Adipose tissue (tissue), 3 donors: ENCODE measurements around the gene DHRSX. TPM values are rescaled to one million over a fixed set of nuclear protein-coding genes. Genes with fewer than 3 reads are reported as not detected.
"Not testable (repeated sequence)": the region's sequence is repeated elsewhere in the genome, so short reads cannot be mapped to it uniquely, and the experiment has no call there.

Experiments
- H3K27ac ChIP-seq: one replicate; pipeline ENCODE4 v1.5.1; 2013; ENCODE audit warnings: low read depth, low read length
- WGBS, 3 donors: extraction: QIAGEN DNeasy Blood & Tissue Kit; methylation state at CpG; one replicate each; pipeline ENCODE4 v1.1.7; 2013; 5-methylcytosine and 5-hydroxymethylcytosine counted together
- polyA plus RNA-seq, 3 donors: library from polyadenylated mRNA; stranded (reverse); fragments of 200-250 nt; gene quantifications; one replicate each; pipeline ENCODE4 v1.2.3, GENCODE V29; 2013
- donor health status: healthy with polysubstance abuse.
- donor health status: Bipolar disorder and iron deficiency.
- donor health status: healthy.

The DHRSX gene
- polyA plus RNA-seq, 3 donors = 9.0 to 22.4 (median 16.5) TPM

DNA sequence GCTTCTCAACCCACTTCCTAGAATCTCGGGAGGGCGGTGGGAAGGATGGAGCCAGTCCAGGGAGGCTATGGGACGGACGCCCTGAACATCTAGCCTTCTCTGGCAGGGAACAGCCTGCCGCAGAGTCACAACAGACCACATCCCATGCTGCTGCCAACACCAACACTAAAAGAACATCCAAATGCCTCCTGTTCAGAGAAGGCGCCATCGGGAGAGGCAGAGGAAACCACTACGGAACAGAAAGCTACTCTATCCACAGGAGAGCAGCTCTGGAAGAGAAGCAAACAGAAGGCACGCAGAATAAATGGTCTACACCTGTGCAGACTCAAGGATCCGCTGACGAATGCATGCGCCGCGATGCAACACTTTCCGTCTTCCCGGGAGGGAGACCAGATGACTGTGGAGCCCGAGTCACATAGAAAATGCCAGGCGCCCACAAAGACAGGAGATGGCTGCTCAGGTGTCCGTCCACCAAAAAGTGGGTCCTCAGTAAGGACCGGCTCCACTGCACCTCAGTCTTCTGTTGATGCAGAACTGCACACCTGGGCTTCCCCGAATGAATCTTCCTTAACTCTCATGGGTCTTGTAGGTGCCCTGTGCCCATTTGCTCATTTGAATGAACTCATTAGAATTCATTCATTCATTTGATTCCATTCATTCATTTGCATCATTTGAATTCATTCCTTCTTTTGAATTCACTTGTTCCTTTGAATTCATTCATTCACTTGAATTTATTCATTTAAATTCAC, 217.5 kb downstream of the DHRSX start:
- H3K27ac ChIP-seq = no peak overlapping the region
- 89 to 96% (median 91%) methylated on average over 21 of the region's 21 CpGs for WGBS, 3 donors

DNA sequence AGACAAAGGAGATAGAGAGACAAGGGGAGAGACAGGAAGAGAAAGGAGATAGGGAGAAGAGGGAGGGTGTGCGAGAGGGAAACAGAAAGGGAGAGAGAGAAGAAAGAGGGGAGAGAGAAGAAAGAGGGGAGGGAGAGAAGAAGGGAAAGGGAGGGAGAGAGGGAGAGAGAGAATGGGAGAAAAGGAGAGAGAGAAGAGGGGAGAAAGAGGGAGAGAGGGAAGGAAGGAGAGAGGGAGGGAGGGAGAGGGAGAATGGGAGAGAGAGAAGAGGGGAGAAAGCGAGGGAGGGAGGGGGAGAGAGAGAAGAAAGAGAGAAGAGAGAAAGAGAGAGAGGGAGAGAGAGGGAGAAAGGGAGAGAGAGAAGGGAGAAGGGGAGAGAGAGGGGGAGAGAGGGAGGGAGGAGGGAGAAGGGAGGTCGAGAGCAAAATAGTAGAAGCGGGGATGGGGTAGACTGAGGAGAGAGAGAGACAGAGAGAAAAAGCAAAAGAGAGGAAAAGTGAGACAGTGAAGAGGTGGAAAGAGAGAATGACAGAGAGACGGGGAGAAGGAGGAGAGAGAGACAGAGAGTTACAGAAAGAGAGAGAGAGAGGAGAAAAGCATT, 218.2 kb downstream of the DHRSX start:
- WGBS, 3 donors = 90 to 93% (median 91%) methylated on average over 4 to 5 of the region's 5 CpGs
- H3K27ac ChIP-seq = no peak overlapping the region

DNA sequence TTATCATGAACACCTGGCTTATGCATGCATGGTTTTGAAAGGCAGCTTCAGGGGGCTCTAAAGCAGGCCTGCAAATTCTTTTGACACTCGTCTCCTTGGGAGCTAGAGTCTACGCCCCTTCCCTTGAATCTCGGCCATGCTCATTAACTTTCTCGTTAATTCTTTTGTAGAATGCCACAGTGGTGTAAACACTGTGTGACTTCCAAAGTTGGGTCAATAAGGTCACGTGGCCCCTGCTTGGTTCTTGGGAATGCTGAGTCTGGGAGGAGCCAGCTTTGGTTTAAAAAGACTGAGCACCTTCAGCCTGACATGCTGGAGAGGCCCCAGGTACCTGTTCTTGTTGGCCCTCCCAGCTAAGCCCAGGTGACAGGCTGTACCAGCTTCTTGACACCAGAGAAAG, 228.4 kb downstream of the DHRSX start:
- 44 to 82% (median 78%) methylated on average over 5 of the region's 5 CpGs for WGBS, 3 donors

DNA sequence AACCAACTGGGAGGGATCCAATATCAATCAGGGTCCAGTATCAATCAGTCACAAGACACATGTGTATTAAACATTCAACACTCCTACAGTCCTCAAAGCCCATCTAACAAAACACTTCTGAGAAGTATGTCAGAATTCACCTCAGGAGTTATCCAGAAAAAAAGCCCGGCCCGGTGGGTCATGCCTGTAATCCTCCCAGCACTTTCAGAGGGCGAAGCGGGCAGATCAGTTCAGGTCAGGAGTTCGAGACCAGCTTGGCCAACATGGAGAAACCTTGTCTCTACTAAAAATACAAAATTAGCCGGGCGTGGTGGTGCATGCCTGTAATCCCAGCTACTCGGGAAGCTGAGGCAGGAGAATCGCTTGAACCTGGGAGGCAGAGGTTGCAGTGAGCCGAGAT, 229.2 kb downstream of the DHRSX start:
- 93 to 99% (median 94%) methylated on average over 8 to 10 of the region's 10 CpGs for WGBS, 3 donors
- not testable (repeated sequence) for H3K27ac ChIP-seq

More for the DNA sequence above, 228.4 kb downstream of the DHRSX start:
- no peak overlapping the region for H3K27ac ChIP-seq

DNA sequence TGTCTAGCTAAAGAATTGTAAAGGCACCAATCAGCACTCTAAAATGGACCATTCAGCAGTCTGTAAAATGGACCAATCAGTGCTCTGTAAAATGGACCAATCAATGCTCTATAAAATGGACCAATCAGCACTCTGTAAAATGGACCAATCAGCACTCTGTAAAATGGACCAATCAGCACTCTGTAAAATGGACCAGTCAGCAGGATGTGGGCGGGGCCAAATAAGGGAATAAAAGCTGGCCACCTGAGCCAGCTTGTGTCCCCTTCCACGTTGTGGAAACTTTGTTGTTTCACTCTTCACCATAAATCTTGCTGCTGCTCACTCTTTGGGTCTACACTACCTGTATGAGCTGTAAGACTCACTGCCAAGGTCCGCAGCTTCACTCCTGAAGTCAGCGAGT, 230.0 kb downstream of the DHRSX start:
- H3K27ac ChIP-seq = not testable (repeated sequence)
- WGBS, 3 donors = 94 to 97% (median 95%) methylated on average over 4 of the region's 4 CpGs

DNA sequence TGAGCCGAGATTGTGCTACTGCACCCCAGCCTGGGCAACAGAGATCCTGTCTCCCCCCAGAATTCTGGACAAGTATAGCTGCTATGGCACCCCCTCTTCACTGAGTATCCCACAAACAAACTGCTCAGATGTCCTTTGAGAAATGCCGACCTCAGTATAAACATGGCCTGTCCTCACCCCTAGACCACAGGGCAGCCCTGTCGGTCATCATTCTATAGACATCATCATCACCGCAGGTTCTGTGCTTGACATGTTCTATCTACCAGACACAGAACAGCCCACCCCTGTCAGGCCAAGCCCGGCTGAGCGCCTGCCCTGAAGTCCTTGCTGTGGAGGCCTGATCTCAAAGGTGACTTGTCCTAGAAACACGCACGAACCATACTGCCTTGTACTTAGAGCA, 232.9 kb downstream of the DHRSX start:
- no peak overlapping the region for H3K27ac ChIP-seq
- WGBS, 3 donors = 90 to 92% (median 91%) methylated on average over 8 of the region's 8 CpGs

- WGBS, 3 donors = 93 to 95% (median 94%) methylated on average over 26 of the region's 26 CpGs
Observed at GRCh38 chrX:2266445-2267349, 234.1 kb downstream of the DHRSX start.

DNA sequence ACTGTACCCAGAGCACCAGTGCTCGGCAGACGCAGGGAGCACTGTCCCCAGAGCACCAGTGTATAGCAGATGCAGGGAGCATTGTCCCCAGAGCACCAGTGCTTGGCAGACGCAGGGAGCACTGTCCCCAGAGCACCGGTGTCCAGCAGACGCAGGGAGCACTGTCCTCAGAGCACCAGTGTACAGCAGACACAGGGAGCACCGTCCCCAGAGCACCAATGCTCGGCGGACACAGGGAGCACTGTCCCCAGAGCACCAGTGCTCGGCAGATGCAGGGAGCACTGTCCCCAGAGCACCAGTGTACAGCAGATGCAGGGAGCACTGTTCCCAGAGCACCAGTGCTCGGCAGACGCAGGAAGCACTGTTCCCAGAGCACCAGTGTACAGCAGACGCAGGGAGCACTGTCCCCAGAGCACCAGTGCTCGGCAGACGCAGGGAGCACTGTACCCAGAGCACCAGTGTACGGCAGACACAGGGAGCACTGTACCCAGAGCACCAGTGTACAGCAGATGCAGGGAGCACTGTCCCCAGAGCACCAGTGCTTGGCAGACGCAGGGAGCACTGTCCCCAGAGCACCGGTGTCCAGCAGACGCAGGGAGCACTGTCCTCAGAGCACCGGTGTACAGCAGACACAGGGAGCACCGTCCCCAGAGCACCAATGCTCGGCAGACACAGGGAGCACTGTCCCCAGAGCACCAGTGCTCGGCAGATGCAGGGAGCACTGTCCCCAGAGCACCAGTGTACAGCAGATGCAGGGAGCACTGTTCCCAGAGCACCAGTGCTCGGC, 234.9 kb downstream of the DHRSX start:
- H3K27ac ChIP-seq = not testable (repeated sequence)
- 96 to 99% (median 96%) methylated on average over 15 to 23 of the region's 23 CpGs for WGBS, 3 donors

More at GRCh38 chrX:2266445-2267349, 234.1 kb downstream of the DHRSX start:
- no peak overlapping the region for H3K27ac ChIP-seq

- no peak overlapping the region for H3K27ac ChIP-seq
- 89 to 98% (median 96%) methylated on average over 17 of the region's 17 CpGs for WGBS, 3 donors
Observed at GRCh38 chrX:2264179-2265030, 236.4 kb downstream of the DHRSX start.

DNA sequence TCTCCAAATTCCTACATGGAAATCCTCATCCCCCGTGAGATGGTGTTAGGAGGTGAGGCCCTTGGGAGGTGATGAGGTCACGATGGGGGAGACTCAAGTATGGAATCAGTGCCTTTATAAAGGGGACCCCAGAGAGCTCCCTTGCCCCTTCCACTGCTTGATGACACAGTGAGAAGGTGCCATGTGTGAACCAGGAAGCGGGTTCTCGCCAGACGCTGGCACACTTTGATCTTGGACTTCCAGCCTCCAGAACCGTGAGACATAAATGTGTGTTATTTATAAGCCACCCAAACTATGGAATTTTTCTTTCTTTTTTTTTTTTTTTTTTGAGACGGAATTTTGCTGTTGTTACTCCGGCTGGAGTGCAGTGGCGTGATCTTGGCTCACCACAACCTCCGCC, 237.6 kb downstream of the DHRSX start:
- no peak overlapping the region for H3K27ac ChIP-seq
- 92 to 95% (median 94%) methylated on average over 10 of the region's 10 CpGs for WGBS, 3 donors

DNA sequence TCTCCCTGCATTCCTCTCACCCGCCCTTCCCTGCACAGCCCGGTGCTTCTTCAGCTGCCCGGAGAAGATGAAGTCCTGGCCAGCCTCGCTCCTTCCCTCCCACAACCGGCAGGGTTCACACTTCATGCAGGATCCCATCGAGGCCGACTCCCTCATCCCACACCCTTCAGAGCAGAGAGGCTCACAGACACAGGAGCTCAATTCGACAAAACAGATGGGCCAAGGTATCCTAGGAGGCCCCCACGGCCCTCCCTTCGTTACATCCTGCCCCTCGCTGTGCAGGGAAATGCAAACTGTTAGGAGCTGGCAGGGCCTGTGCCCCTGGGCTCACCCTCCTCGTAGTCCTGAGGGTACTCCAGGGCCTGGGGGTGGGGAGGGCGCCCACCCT, 238.1 kb downstream of the DHRSX start:
- H3K27ac ChIP-seq = no peak overlapping the region
- 68 to 87% (median 76%) methylated on average over 12 to 13 of the region's 13 CpGs for WGBS, 3 donors

DNA sequence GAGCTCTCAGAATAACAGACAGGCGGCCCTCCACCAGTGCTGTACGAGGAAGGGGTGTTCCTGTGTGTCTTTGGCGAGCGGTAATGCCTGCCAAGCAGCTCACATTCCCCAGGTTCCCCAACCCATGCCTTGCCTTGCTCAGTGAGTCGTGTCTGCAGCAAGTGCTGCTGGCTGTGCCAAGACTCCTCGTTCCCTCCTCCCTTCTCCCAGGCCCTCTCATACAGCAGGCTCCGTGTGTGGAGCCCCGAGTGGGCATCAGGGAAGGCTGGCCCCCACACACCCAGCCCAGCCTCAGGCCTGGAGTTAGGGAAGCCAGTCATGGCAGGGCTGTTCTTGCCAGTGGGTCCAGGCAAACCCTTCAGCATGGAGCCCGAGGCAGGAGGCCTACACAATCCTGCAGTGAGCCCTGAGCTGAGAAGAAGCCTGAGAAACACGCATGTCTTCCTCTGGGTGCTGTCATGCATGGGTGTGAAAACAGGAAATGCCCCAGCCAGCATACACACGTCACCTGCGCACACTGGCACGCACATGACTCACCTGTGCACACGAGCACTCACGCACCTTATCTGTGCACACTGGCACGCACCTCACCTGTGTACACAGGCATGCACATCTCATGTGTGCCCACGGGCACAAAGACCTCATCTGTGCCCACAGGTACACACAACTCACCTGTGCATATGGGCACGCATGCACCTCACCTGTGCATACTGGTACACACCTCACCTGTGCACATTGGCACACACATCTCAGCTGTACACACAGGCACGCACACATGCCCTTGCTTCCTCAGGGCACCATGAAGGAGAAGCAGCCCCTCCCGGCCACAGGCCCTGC, 238.7 kb downstream of the DHRSX start:
- 75 to 84% (median 84%) methylated on average over 18 to 20 of the region's 20 CpGs for WGBS, 3 donors
- no peak overlapping the region for H3K27ac ChIP-seq

DNA sequence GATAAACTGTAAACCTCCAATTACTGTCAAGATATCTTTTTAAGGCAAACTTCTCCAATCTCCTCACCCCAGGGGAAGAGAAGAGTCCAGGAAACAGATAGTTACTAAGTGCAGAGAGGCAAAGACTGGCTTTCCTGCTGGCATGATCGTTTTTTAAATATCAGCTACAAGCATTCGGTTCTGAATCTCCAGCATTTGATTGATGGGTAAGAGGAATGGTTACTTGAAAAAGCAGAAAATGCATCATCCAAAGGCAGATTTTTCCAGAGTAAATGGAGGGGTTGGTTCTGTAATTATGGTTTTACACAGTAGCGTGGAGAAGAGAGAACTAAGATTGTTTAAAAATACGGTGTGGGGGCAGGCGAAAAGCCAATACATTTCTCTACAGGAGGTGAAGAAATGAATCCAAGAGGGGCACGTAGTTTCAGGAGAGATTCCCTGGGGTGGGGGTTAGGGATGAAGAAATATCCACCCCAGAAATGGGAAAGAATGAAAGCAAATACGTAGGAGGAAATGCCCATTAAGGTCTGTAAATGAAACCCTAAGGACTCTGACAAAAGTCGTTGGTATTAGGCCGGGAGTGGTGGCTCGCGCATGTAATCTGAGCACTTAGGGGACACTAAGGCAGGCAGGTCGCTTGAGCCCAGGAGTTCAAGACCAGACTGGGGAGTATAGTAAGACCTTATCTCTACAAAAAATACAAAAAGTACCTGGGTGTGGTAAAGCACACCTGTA, 248.3 kb downstream of the DHRSX start:
- WGBS, 3 donors = 83 to 94% (median 87%) methylated on average over 12 of the region's 12 CpGs
- no peak overlapping the region for H3K27ac ChIP-seq

DNA sequence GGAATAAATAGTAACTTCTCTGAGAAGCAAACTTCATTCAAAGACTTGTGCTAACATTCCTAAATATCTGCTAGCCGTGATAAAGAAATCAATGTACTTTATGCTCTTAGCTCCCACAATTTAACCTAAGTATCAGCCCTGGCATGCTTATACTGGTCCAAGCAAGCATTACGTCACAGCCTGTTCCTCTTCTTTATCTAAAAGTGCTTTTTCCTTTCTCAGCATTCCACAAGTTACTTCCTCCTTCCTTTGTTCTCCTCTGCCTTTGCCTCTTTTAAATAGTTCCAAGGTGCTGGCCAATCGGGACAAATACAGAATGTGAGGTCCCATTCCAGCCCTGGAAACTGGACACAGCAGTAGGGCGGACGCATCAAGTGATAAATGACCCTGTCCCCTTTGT, 249.6 kb downstream of the DHRSX start:
- WGBS, 3 donors = 83 to 92% (median 86%) methylated on average over 5 of the region's 5 CpGs
- H3K27ac ChIP-seq = no peak overlapping the region

GRCh38 chrX:2243913-2244460, 256.8 kb downstream of the DHRSX start:
- WGBS, 3 donors = 76 to 93% (median 84%) methylated on average over 12 of the region's 12 CpGs
- H3K27ac ChIP-seq = no peak overlapping the region

- H3K27ac ChIP-seq = no peak overlapping the region
- 92 to 97% (median 96%) methylated on average over 22 of the region's 22 CpGs for WGBS, 3 donors
Observed at GRCh38 chrX:2242980-2243379, 257.8 kb downstream of the DHRSX start.
